SK-N-SH treated with all-trans-retinoic acid at 6 μM for 48 hours (cell line): ENCODE data around the gene HSD11B1.

Experiments used
- ATAC-seq: fragments of 200-7000 bp; cut with Tn5 transposase; 3 replicates; pipeline ENCODE4 v1.9.1; 2020; ENCODE audit warnings: mild to moderate bottlenecking, moderate library complexity
- ARNTL ChIP-seq: fragments of 450-650 bp; formaldehyde crosslinking; IDR thresholded peaks from 2 replicates; pipeline ENCODE4 v1.5.0; 2020; ENCODE audit warnings: low read depth, mild to moderate bottlenecking, moderate library complexity, borderline replicate concordance
- BACH2 ChIP-seq: fragments of 250-450 bp; sonication (Bioruptor Pico); IDR thresholded peaks from 2 replicates; pipeline ENCODE4 v1.9.0; 2021; ENCODE audit warnings: mild to moderate bottlenecking, borderline replicate concordance
- CREB5 ChIP-seq: fragments of 250-450 bp; sonication (Bioruptor Pico); IDR thresholded peaks from 2 replicates; pipeline ENCODE4 v1.5.1; 2020; ENCODE audit warnings: low read depth, mild to moderate bottlenecking, moderate library complexity
- CSDC2 ChIP-seq: fragments of 250-450 bp; sonication (Bioruptor Pico); IDR thresholded peaks from 2 replicates; pipeline ENCODE4 v1.5.0; 2020; ENCODE audit warnings: mild to moderate bottlenecking, moderate library complexity
- GLIS3 ChIP-seq: fragments of 250-450 bp; sonication (Bioruptor Pico); IDR thresholded peaks from 2 replicates; pipeline ENCODE4 v1.5.0; 2020; ENCODE audit warnings: mild to moderate bottlenecking, moderate library complexity
- ISL1 ChIP-seq: fragments of 250-450 bp; sonication (Bioruptor Pico); IDR thresholded peaks from 2 replicates; pipeline ENCODE4 v2.1.2; 2022; ENCODE audit warnings: mild to moderate bottlenecking, moderate library complexity
- POU6F1 ChIP-seq: fragments of 250-450 bp; sonication (Bioruptor Pico); IDR thresholded peaks from 2 replicates; pipeline ENCODE4 v1.8.0; 2021; ENCODE audit warnings: low read depth, mild to moderate bottlenecking, moderate library complexity, borderline replicate concordance
- PPARA ChIP-seq: fragments of 250-450 bp; sonication (Bioruptor Pico); IDR thresholded peaks from 2 replicates; pipeline ENCODE4 v1.5.0; 2020; ENCODE audit warnings: mild to moderate bottlenecking, borderline replicate concordance
- SNAI2 ChIP-seq: fragments of 250-450 bp; sonication (Bioruptor Pico); IDR thresholded peaks from 2 replicates; pipeline ENCODE4 v1.5.0; 2020; ENCODE audit warnings: mild to moderate bottlenecking, moderate library complexity
- TCF4 ChIP-seq: fragments of 250-450 bp; sonication (Bioruptor Pico); IDR thresholded peaks from 2 replicates; pipeline ENCODE4 v1.8.0; 2021; ENCODE audit warnings: mild to moderate bottlenecking, moderate library complexity, borderline replicate concordance
- TOX ChIP-seq: fragments of 250-450 bp; sonication (Bioruptor Pico); IDR thresholded peaks from 2 replicates; pipeline ENCODE4 v1.8.0; 2021; ENCODE audit warnings: mild to moderate bottlenecking, moderate library complexity, borderline replicate concordance
- ZC3H10 ChIP-seq: fragments of 250-450 bp; sonication (Bioruptor Pico); IDR thresholded peaks from 2 replicates; pipeline ENCODE4 v1.5.1; 2021; ENCODE audit warnings: mild to moderate bottlenecking, moderate library complexity
- ZFP3 ChIP-seq: fragments of 250-450 bp; sonication (Bioruptor Pico); IDR thresholded peaks from 2 replicates; pipeline ENCODE4 v1.5.0; 2020; ENCODE audit warnings: mild to moderate bottlenecking, moderate library complexity
- ZFP30 ChIP-seq: fragments of 450-650 bp; formaldehyde crosslinking; IDR thresholded peaks from 2 replicates; pipeline ENCODE4 v1.5.0; 2022; ENCODE audit warnings: mild to moderate bottlenecking, moderate library complexity
- ZNF565 ChIP-seq: fragments of 450-650 bp; formaldehyde crosslinking; conservative IDR thresholded peaks from 2 replicates; pipeline ENCODE4 v1.5.0; 2020; ENCODE audit warnings: low read depth, mild to moderate bottlenecking, moderate library complexity
- ZNF70 ChIP-seq: fragments of 450-650 bp; formaldehyde crosslinking; IDR thresholded peaks from 2 replicates; pipeline ENCODE4 v1.5.0; 2020; ENCODE audit warnings: mild to moderate bottlenecking, moderate library complexity
- ZNF8 ChIP-seq: fragments of 450-650 bp; formaldehyde crosslinking; IDR thresholded peaks from 2 replicates; pipeline ENCODE4 v1.5.0; 2020; ENCODE audit warnings: mild to moderate bottlenecking, moderate library complexity
- TF ChIP-seq, protein P1 (sequence below): fragments of 250-450 bp; sonication (Bioruptor Pico); IDR thresholded peaks from 2 replicates; pipeline ENCODE4 v1.5.1; 2021; ENCODE audit warnings: mild to moderate bottlenecking, moderate library complexity
- TF ChIP-seq, protein P2 (sequence below): fragments of 250-450 bp; sonication (Bioruptor Pico); IDR thresholded peaks from 2 replicates; pipeline ENCODE4 v1.5.0; 2020; ENCODE audit warnings: mild to moderate bottlenecking, moderate library complexity
- TF ChIP-seq, protein P3 (sequence below): fragments of 250-450 bp; sonication (Bioruptor Pico); IDR thresholded peaks from 2 replicates; pipeline ENCODE4 v1.8.0; 2020; ENCODE audit warnings: mild to moderate bottlenecking, moderate library complexity, borderline replicate concordance

The HSD11B1 gene

DNA sequence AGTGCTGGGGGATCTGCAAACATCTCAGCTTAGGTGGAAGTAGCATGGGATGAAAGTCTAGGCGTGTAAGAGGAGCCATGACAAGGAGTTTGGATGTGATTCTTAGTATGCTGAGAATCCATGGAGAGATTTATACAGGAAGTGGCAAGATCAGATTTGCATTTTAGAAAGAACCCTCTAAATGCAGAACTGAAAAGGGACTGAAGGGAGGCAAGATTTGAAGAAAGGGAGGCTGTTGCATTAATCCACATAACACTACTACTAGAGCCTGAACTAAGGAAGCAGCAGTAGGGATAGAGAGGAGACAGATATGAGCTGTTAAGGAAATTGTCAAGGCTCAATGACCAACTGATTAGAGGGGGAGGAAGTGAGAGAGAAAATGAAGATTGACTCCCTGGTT is 69.9 kb downstream of the HSD11B1 start:
- no peak for ATAC-seq
- TF ChIP-seq ZFP30 (CRISPR knock-in tag), result no peak
- TF ChIP-seq, protein P1, sequence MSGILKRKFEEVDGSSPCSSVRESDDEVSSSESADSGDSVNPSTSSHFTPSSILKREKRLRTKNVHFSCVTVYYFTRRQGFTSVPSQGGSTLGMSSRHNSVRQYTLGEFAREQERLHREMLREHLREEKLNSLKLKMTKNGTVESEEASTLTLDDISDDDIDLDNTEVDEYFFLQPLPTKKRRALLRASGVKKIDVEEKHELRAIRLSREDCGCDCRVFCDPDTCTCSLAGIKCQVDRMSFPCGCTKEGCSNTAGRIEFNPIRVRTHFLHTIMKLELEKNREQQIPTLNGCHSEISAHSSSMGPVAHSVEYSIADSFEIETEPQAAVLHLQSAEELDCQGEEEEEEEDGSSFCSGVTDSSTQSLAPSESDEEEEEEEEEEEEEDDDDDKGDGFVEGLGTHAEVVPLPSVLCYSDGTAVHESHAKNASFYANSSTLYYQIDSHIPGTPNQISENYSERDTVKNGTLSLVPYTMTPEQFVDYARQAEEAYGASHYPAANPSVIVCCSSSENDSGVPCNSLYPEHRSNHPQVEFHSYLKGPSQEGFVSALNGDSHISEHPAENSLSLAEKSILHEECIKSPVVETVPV, result no peak

DNA sequence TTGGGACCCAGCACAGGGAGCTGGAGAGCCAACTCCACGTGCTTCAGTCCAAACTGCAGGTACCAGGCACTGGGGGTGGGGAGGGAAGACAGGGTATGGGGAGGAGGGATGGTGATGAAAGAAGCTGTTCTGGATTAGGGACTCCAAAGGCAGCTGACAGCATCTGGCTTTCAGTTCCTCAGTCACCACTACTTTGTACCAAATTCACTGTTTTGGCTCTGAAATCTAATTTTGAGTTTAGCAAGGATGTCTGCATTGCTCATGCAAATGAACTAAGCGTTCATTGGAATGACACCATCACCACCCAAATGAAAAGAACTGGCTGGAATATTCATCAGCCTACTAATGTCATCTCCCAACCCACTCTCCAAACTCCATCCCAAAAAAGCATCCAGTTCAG is 71.0 kb downstream of the HSD11B1 start:
- ATAC-seq, result no peak
- TF ChIP-seq ZFP30 (CRISPR knock-in tag) (no peak), ARNTL (CRISPR knock-in tag) (no peak), ZNF8 (no peak), ZC3H10 (CRISPR knock-in tag) (no peak), BACH2 (CRISPR knock-in tag) (no peak), ZNF565 (CRISPR knock-in tag) (no peak), TOX (CRISPR knock-in tag) (no peak), CREB5 (CRISPR knock-in tag) (no peak)
- TF ChIP-seq, protein P1, result no peak
- TF ChIP-seq, protein P2, sequence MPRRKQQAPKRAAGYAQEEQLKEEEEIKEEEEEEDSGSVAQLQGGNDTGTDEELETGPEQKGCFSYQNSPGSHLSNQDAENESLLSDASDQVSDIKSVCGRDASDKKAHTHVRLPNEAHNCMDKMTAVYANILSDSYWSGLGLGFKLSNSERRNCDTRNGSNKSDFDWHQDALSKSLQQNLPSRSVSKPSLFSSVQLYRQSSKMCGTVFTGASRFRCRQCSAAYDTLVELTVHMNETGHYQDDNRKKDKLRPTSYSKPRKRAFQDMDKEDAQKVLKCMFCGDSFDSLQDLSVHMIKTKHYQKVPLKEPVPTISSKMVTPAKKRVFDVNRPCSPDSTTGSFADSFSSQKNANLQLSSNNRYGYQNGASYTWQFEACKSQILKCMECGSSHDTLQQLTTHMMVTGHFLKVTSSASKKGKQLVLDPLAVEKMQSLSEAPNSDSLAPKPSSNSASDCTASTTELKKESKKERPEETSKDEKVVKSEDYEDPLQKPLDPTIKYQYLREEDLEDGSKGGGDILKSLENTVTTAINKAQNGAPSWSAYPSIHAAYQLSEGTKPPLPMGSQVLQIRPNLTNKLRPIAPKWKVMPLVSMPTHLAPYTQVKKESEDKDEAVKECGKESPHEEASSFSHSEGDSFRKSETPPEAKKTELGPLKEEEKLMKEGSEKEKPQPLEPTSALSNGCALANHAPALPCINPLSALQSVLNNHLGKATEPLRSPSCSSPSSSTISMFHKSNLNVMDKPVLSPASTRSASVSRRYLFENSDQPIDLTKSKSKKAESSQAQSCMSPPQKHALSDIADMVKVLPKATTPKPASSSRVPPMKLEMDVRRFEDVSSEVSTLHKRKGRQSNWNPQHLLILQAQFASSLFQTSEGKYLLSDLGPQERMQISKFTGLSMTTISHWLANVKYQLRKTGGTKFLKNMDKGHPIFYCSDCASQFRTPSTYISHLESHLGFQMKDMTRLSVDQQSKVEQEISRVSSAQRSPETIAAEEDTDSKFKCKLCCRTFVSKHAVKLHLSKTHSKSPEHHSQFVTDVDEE (CRISPR knock-in tag), result no peak

DNA sequence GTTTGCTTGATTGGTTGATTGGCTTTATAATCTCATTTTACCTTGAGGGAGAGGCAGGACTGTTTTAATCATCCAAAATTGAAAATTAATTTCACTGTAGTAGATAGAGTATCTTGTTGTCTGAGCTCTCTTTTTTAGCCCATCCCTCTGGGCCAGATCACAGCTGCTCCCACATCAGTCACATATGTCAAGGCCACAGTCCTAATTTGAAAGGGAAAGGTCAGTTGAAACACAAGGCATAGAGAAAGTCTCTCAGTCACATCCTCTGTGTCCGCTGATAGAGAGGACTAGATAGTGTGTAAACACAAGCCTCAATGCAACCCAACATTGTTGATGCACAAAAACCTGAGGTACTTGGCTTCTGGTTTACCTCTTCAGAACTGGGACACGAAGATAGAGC is 72.9 kb downstream of the HSD11B1 start:
- no peak for ATAC-seq
- TF ChIP-seq ISL1 (CRISPR knock-in tag) (no peak), POU6F1 (no peak), ZFP3 (CRISPR knock-in tag) (no peak), ZNF565 (CRISPR knock-in tag) (no peak), ARNTL (CRISPR knock-in tag) (no peak), CSDC2 (no peak), PPARA (no peak), CREB5 (CRISPR knock-in tag) (no peak), ZC3H10 (CRISPR knock-in tag) (no peak), TOX (CRISPR knock-in tag) (no peak), BACH2 (CRISPR knock-in tag) (no peak), TCF4 (CRISPR knock-in tag) (no peak), GLIS3 (CRISPR knock-in tag) (no peak), SNAI2 (CRISPR knock-in tag) (no peak), ZNF8 (no peak), ZNF70 (CRISPR knock-in tag) (no peak)
- TF ChIP-seq, protein P2 (CRISPR knock-in tag), result no peak
- TF ChIP-seq, protein P3, sequence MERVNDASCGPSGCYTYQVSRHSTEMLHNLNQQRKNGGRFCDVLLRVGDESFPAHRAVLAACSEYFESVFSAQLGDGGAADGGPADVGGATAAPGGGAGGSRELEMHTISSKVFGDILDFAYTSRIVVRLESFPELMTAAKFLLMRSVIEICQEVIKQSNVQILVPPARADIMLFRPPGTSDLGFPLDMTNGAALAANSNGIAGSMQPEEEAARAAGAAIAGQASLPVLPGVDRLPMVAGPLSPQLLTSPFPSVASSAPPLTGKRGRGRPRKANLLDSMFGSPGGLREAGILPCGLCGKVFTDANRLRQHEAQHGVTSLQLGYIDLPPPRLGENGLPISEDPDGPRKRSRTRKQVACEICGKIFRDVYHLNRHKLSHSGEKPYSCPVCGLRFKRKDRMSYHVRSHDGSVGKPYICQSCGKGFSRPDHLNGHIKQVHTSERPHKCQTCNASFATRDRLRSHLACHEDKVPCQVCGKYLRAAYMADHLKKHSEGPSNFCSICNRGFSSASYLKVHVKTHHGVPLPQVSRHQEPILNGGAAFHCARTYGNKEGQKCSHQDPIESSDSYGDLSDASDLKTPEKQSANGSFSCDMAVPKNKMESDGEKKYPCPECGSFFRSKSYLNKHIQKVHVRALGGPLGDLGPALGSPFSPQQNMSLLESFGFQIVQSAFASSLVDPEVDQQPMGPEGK, result no peak
- TF ChIP-seq, protein P1, result no peak
